Glutamatergic neuron (in vitro differentiated cells): ENCODE measurements around the gene ZFTA. TPM values are rescaled to one million over a fixed set of nuclear protein-coding genes. Genes with fewer than 3 reads are reported as not detected.
"Not testable (repeated sequence)": the region's sequence is repeated elsewhere in the genome, so short reads cannot be mapped to it uniquely, and the experiment has no call there.

Source experiments
- DNase-seq: peaks from one replicate; pipeline ENCODE4 v3.0.0; 2022
- H3K27ac Mint-ChIP-seq: one replicate; pipeline ENCODE4 v1.8.0; 2020; ENCODE audit warnings: mild to moderate bottlenecking, mixed read lengths, inconsistent platforms; ENCODE audit not compliant: unreplicated experiment
- H3K27me3 Mint-ChIP-seq: one replicate; pipeline ENCODE4 v1.8.0; 2020; ENCODE audit warnings: mild to moderate bottlenecking, moderate library complexity, mixed read lengths, inconsistent platforms; ENCODE audit not compliant: unreplicated experiment
- H3K36me3 Mint-ChIP-seq: one replicate; pipeline ENCODE4 v1.8.0; 2020; ENCODE audit warnings: mild to moderate bottlenecking, mixed read lengths, inconsistent platforms; ENCODE audit not compliant: unreplicated experiment
- H3K4me1 Mint-ChIP-seq: one replicate; pipeline ENCODE4 v1.8.0; 2020; ENCODE audit warnings: mild to moderate bottlenecking, low read depth, mixed read lengths, inconsistent platforms; ENCODE audit not compliant: unreplicated experiment
- H3K4me3 Mint-ChIP-seq: one replicate; pipeline ENCODE4 v1.8.0; 2020; ENCODE audit warnings: mild to moderate bottlenecking, mixed read lengths, inconsistent platforms; ENCODE audit not compliant: unreplicated experiment
- H3K9me3 Mint-ChIP-seq: one replicate; pipeline ENCODE4 v1.8.0; 2020; ENCODE audit warnings: mild to moderate bottlenecking, moderate library complexity, mixed read lengths, inconsistent platforms; ENCODE audit not compliant: unreplicated experiment
- CTCF ChIP-seq: fragments of 200-600 bp; sonication (generic); IDR thresholded peaks from one replicate; pipeline ENCODE4 v1.5.0; 2021; ENCODE audit not compliant: partially characterized antibody, unreplicated experiment
- total RNA-seq: library from RNA; stranded (reverse); fragmentation: NEBNext Ultra II Directional; extraction: Animal tissue kit (Norgen Biotek cat#: 25700); gene quantifications from one replicate; pipeline ENCODE4 v1.2.1, GENCODE V29; 2021; ENCODE audit not compliant: unreplicated experiment

Gene ZFTA
- total RNA-seq, 1 donor from 2014 or later: 216 TPM

- peaks cover 18% of the 10 kb centered on the region for H3K4me1 Mint-ChIP-seq
- no peak for TF ChIP-seq CTCF
- peak overlapping the region; percentile 93 for H3K4me3 Mint-ChIP-seq
- no peak for DNase-seq
- peak overlapping the region; percentile 52 for H3K27ac Mint-ChIP-seq
- peaks cover 2% of the 10 kb centered on the region for H3K9me3 Mint-ChIP-seq
- peaks cover 5% of the 10 kb centered on the region for H3K36me3 Mint-ChIP-seq
- H3K27me3 Mint-ChIP-seq: peaks cover 2% of the 10 kb centered on the region
Measured at GRCh38 chr11:63814383-63814736, 45.8 kb upstream of the ZFTA start.

DNA sequence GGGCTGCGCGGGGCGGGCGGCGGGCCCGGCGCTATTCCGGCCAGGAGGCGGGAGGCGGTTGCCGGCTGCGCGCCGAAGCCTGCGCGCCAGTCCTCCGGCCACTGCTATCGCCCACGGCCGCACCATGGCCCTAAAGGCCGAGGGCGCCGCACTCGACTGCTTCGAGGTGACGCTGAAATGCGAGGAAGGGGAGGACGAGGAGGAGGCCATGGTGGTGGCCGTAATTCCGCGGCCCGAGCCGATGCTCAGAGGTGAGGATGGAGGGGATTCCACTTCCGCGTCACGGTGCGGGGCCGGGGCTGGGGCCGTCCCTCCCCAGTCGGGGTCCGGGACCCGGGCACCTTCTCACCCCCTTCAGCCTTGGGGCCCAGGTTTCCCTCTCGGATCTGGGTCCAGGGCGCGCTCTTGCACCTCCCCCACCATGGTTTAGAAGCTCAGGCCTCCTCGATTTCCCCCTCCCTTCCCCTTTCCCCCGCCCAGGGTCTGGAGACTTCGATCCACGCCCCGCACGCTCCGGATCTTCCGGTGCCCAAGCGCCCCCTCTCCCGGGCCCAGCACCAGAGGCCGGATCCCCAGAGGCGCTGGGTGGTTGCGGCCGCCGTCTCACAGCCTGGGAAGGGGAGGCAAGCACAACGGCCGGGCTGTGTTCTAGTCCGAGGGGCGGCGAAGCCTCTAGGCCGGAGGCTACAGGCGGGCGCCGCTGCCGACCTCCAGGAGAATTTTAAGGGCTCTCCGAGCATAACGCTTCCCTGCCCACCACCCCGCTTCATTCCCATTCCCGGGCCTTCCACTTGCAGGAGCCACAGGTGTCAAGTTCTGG lies 45.2 kb upstream of the ZFTA start:
- Mint-ChIP-seq H3K27ac (peak overlapping the region; percentile 52), H3K27me3 (peaks cover 2% of the 10 kb centered on the region), H3K36me3 (peaks cover 5% of the 10 kb centered on the region), H3K4me1 (peaks cover 18% of the 10 kb centered on the region), H3K9me3 (peaks cover 2% of the 10 kb centered on the region), H3K4me3 (peak overlapping the region; percentile 93)
- peak; percentile 65 for DNase-seq
- TF ChIP-seq CTCF: no peak

DNA sequence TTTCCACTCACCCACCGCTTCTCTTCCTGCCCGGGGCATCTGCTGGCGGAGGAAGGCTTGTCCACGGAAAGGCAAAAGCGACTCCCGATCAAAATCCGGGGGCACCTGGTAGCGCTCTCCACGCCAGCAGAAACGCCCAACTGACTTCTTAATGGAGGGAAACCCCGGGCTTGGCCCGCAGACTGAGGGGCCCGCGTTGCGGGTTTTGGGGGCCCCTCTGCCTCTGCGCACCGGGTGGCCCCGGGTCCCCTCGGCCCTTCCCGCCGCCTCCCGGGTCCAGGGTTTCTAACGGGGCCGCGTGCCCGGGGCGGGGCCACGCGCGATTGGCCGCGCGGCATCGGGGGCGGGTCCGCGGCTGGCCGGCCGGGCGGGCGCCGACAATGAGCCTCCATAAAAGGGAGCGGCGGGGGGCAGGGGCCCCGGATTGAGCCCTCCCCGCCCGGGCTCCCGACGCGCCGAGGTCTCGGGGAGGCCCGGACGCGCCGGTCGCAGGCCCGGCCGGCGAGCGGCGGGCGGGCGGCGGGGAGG lies 44.5 kb upstream of the ZFTA start, which contains the start of gene SPINDOC:
Gene SPINDOC, plus strand, starts transcription at position 422 of the 528 bp plus-strand sequence. CDS start 231 bp downstream, outside the sequence.
- peaks cover 5% of the 10 kb centered on the region for H3K36me3 Mint-ChIP-seq
- peaks cover 2% of the 10 kb centered on the region for H3K9me3 Mint-ChIP-seq
- H3K27ac Mint-ChIP-seq: peak within 1 kb of the TSS; percentile 52

GRCh38 chr11:63811522-63811921 lies 42.9 kb upstream of the ZFTA start:
- Mint-ChIP-seq H3K4me3 (no peak overlapping the region), H3K27me3 (peaks cover 2% of the 10 kb centered on the region), H3K27ac (no peak overlapping the region), H3K9me3 (peaks cover under 1% of the 10 kb centered on the region), H3K36me3 (peaks cover 5% of the 10 kb centered on the region), H3K4me1 (peaks cover 16% of the 10 kb centered on the region)
- no peak for DNase-seq
- no peak for TF ChIP-seq CTCF

More for the DNA sequence above, 44.5 kb upstream of the ZFTA start, which contains the start of gene SPINDOC:
- DNase-seq: peak; percentile 80
- H3K4me3 Mint-ChIP-seq: peak within 1 kb of the TSS; percentile 93
- peaks cover 2% of the 10 kb centered on the region for H3K27me3 Mint-ChIP-seq
- H3K4me1 Mint-ChIP-seq: peaks cover 18% of the 10 kb centered on the region
- TF ChIP-seq CTCF: no peak

- not testable (repeated sequence) for H3K4me3 Mint-ChIP-seq, H3K27ac Mint-ChIP-seq, H3K36me3 Mint-ChIP-seq, H3K9me3 Mint-ChIP-seq, DNase-seq, H3K27me3 Mint-ChIP-seq
- peaks cover 11% of the 10 kb centered on the region for H3K4me1 Mint-ChIP-seq
Measured at GRCh38 chr11:63810383-63810782, 41.8 kb upstream of the ZFTA start.
